ENCODE results near the gene RAB17.
A peak's percentile ranks its signal among the peaks of the same experiment; 100 is the strongest.
"Not testable (repeated sequence)": the region's sequence is repeated elsewhere in the genome, so short reads cannot be mapped to it uniquely, and the experiment has no call there.

Gene RAB17

DNA sequence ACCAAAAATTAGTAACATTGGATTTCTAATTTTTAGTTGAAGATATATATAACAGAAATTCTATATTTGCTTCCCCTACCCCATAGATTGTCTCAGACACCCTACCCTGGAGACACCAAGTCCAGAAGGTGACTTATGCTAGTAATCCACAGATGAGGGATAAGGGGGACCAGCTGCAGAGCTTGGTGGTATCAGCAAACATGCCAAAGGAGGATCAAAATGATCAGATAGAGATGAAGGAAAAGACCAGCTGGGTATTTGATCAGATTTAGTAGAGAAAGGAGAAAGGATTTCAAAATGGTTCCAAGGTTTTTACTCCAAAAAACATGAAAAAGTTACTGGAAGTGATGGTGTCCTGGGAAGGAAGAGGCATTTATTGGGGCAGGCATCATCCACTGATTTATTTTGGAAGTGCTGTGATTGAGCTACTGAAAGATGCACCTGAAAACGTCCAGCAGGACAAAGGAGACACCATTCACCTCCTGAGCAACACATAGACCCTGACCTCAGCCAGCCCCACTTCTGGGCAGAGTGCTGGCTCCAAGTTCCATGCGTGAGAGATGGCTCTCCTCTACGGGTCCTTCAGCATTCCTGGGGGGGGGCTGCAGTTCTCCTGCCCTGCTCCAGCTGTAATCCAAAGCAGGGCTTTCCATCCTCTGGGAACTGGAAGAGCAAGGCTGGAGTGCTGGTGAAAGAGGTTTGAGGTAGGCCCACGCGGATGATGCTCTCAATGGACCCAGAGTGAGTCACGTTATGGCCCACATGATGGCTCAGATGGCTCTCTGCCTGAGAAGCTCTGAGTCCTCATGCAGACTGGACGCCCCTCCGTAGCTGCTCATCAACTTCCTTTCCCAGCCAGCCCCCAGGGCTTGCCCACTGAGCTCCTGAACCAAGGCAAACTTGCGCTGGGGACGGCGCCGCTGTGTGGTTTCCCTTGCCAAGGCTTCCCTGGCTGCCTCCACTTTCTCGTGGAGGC is 33.2 kb upstream of the RAB17 start:
- no peak for DNase-seq

DNA sequence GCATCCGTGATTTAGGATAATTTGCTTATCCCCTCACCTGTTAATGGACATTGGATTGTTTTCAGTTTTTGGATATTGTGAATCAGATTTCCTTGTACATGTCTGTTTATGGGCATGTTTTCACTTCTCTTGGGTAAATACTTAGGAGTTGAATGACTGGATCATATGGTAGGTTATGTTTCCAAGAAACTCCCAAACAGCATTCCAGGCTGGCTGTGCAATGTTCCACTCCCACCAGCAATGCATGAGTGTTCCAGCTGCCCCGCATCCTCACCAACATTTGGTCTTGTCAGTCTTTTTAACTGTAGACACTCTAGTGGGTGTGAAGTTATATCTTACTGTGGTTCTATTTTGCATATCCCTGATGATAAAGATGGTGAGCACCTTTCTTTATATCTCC is 27.9 kb upstream of the RAB17 start:
- DNase-seq = no peak

DNA sequence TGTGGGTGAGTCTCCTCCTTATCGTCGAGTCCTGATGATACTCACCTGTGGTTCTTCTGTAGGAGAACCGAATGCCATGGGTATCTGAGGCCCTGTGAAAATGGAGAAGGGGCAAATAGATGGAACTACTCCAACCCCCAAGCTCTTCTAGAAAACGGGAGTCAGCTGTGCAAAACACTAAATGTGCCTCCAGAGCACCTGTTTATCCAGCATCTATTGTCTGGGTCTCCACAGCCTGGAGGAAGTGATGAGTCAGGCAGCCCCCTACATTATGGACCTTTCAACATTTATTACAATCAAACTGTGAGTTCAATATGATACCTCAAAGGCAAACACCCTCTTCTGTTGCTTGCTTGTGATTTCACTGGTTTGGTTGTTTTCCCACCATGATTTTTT is 27.1 kb upstream of the RAB17 start:
- no peak for DNase-seq

DNA sequence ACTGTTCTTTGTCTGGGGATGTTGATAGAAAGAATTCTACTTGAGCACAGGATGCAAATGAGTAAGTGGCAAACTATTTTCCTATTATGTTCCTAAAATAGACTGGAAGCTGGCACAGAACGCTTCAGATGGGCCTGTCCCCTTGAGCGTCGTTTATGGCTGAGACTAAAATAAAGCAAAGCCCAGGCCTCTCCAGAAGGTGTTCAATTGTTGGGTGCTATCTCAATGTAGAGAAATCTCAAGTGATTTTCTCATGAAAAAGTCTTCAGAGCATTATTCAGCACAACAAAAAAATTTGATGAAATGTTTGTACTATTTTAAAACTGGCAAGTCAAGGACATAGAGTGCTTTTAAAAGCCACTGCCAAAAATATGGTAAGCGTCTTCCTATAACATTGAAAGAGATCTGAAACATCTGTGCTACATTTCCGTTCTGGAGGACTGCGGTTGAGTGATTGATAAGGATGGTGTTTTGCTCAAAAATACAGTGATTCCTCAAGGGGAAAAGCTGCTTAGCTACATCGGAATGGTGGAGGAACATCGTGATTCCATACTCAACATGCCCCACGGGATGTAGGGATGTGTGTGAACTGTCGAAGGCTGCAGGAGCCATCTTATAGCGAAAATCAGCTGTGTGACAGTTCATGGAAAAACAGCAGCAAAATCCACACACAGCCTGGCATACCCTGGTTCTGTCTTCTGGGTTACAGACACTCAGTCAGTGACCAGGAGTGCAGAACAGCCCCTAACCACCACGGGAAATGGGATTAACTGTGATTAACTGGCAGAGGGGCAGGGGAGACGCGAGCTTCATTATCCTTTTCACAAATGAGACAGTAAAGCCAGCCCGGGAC is 26.4 kb upstream of the RAB17 start:
- DNase-seq = no peak

- DNase-seq = no peak
Observed at GRCh38 chr2:237616373-237616733, 25.8 kb upstream of the RAB17 start.

DNA sequence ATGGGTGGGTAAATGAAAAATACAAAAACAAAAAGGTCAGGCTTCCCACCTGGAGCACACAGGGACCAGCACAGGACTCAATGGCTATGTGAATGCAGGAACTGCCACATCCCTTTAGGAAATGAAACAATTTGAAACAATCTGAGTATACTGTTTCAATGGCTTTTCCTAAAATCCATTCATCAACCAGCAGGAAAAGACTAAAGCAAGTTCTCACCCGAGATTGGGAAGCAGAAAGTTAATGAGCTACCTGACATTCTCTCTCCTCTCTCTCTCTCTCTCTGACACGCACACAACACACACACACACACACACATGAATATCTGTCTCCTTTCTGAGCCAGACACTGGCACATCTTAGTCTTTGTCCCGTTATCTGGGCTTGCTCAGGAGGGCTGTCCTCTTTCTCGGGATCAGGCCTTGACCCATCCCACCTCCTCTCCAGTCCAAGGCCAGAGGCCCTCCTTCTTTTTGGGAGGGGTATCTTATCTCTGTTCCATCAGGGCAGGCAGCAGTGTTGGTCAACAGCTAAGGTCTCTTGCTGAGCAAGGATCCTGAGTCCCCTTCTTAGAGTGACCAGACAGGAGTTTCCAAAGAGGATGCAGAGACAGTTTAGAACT is 25.2 kb upstream of the RAB17 start:
- no peak for DNase-seq

DNA sequence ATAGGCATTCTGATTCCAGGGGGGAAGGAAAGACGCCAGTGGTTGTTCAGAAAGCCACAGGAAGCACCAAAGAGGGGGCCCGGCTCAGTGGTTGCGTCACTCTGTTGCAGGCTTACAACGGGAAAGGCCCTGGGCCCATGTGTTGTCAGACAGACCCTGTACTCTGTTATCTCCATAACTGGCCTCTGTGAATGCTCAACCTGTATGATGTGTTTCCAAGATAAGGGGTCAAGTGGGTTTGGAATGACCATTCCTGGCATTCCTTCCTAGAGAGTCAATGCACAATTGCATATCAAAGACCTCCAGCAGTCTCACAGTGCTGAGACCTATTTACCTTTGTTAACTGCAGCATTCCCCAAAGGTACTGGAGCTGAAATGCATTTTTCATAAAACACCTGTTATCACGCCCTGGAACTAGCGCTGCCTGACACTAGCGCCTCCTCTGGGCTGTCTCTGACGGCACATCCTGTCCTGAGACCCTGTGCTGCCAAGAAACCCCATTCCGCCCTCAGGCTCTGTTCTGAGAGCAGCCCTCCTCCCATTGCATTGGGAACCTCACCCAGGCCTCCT is 23.7 kb upstream of the RAB17 start:
- no peak for DNase-seq

- no peak for DNase-seq
Observed at GRCh38 chr2:237613679-237614078, 23.1 kb upstream of the RAB17 start.

GRCh38 chr2:237612527-237613357 is 22.2 kb upstream of the RAB17 start:
- DNase-seq = no peak

- not testable (repeated sequence) for DNase-seq
Observed at GRCh38 chr2:237606522-237606921, 16.0 kb upstream of the RAB17 start.

DNA sequence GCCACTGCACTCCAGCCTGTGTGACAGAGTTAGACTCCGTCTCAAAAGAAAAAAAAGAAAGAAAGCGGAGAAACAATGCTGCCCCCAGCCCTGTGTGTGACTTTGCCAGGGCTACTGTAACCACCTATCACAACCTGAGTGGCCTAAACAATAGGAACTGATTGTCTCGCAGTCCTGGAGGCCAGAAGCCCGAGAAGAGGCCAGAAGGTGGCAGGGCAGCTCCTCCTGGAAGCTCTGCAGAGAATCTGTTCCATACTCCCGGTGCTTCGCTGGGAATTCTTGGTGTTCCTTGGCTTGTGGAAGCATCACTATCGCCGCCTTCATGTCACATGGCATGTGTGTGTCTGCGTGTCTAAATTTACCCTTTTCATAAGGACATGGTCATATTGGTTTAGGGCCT is 14.4 kb upstream of the RAB17 start:
- DNase-seq = no peak

DNA sequence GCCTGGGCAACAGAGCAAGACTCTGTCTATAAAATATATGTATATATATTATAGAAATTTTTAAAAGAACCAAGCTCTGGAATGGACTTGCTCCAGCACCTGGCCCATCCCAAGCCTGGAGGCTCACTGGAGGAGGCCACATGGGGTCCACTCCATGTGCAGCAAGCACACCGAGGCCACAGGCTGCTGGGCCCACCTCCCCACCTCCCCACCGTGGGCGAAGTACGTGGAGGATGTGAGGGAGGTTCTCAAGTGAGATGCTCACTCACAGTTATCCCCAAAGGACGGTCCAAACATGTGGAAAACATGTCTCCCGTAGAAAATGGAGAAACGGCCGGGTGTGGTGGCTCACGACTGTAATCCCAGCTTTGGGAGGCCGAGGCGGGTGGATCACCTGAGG is 13.9 kb upstream of the RAB17 start:
- no peak for DNase-seq

- DNase-seq = peak; percentile 43
Observed at GRCh38 chr2:237603718-237604362, 13.3 kb upstream of the RAB17 start.

DNA sequence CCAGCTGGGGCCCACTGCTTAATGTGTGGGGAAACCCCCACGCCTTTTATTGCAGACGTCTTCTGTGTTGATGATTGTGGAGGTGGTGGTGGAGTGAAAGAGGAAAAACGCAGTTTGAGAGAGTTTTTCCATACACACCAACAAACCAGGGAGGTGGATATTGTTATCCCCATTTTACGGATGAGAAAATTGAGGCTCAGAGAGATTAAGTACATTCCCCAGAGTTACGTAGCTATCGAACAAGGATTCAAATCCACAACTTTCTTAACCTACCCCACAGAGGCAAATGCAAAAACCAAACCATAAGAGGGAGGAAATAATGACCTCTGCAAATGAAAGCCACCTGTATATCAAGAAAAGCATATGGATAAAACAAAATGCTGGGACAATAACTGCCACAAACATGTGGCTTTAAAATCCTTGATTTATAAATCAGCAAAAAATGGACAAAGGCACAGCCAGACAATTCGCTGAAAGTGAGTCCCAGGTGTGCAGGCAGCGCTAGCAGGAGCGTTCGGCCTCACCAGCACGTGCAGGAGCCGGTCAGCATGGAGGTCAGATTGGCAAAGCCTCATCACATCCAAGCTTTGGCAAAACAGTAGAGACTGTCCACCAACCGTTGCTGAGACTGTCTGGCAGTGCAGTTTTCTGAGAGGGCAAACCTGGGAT is 12.6 kb upstream of the RAB17 start:
- no peak for DNase-seq

DNA sequence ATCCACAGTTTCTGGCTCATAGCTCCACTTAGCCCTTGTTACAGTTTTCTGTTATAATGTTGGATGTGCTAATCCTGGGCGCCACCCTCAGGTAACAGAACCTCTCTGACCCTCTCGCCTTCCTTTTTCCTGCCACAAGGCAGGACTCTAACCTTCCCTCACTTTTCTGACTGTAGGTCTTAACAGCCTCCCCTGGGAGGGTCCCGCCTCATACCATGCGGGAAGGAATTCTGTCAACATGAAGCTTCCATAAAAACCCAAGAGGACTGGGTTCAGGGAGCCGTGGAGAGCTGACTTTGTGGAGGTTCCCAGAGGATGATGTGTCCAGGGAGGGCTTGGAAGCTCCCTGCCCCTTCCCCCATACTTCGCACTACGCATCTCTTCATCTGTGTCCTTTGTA is 11.9 kb upstream of the RAB17 start:
- DNase-seq = no peak

DNA sequence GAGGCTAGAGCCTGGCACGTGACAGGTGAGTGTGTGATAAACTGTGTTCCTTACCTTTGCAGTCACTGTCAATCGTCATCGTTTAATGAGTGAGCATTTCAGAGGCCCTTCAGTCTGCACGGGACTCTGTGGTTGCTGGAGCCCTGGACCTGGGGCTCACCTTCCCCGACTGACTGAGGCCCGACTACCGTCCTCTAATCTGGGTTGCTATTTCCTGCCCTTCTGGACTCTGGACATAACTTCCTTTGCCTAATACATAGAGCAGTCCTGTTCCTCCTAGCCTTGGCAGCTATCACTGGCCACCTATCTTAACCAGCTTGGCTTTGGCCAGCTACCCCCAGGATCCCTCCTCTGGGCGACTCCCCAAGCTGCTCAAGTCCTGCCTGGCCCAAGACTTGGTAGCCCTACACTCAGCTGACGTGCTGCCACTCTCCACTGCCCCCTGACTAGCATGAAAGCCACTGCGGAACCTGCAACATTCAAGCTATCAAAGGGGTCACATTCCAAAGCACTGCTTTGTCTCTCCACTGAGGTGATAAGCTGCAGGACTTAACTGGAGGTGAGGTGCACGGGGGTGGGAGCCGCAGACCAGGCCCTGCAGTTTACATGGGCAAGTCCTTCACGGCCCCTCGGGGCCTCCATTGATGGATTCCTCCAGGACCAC is 11.1 kb upstream of the RAB17 start:
- no peak for DNase-seq

- DNase-seq = no peak
Observed at GRCh38 chr2:237600205-237600846, 9.8 kb upstream of the RAB17 start.

GRCh38 chr2:237599465-237600110 is 9.1 kb upstream of the RAB17 start:
- no peak for DNase-seq

DNA sequence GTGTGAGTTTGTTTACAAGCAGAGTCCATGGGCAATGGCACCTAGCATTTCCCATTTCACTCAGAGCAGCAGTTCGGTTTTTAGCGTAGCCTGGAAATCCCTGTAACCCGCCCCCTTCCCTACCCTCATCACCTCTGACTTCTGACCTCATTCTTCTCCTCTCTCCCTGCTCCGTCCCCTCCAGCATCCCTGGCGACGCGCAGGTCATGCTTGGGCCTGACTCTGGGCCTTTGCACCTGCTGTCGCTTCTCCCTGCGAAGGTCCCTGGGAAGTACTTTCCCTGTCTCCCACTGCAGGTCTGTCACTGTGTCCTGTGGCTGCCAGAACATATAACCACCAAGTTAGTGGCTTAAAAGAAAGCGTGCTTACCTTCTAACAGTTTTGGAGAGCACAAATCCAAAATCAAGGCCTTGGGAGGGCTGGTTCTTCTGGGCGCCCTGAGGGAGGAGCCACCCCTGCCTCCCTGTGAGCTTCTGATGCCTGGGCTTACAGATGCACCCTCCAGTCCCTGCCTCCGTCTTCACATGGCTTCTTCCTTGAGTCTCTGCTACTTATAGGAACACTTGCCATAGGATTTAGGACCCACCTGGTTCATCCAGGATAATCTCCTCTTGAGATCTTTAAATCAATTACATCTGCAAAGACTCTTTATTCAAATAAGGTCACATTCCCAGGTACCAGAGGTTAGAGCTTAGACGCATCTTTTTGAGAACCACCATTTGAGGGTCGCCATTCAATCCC is 8.1 kb upstream of the RAB17 start:
- no peak for DNase-seq

Measured in stimulated activated CD8-positive, alpha-beta memory T cell treated with anti-CD3 and anti-CD28 coated beads, Interleukin-4, amount 100 ng/mL, for 48 hours (primary cell).